Fibroblast of mammary gland (primary cell): ENCODE measurements around the gene MYCT1.
A peak's percentile ranks its signal among the peaks of the same experiment; 100 is the strongest.

Source experiments
- DNase-seq: peaks from one replicate; pipeline ENCODE4 v3.0.0-alpha.2; 2010; ENCODE audit warnings: low read depth
- H3K4me3 ChIP-seq: 2 replicates; pipeline ENCODE4 v1.5.1; 2011; ENCODE audit warnings: low read depth, mild to moderate bottlenecking, low read length, moderate library complexity; ENCODE audit not compliant: control insufficient read depth
- CTCF ChIP-seq: conservative IDR thresholded peaks from 2 replicates; pipeline ENCODE4 v1.5.1; 2011; ENCODE audit warnings: low read depth, low read length, inconsistent platforms; ENCODE audit not compliant: control insufficient read depth, insufficient read depth

MYCT1 gene

GRCh38 chr6:152736687-152737273 is 39.1 kb downstream of the MYCT1 start:
- no peak for TF ChIP-seq CTCF
- DNase-seq, result no peak
- H3K4me3 ChIP-seq, result no peak overlapping the region

DNA sequence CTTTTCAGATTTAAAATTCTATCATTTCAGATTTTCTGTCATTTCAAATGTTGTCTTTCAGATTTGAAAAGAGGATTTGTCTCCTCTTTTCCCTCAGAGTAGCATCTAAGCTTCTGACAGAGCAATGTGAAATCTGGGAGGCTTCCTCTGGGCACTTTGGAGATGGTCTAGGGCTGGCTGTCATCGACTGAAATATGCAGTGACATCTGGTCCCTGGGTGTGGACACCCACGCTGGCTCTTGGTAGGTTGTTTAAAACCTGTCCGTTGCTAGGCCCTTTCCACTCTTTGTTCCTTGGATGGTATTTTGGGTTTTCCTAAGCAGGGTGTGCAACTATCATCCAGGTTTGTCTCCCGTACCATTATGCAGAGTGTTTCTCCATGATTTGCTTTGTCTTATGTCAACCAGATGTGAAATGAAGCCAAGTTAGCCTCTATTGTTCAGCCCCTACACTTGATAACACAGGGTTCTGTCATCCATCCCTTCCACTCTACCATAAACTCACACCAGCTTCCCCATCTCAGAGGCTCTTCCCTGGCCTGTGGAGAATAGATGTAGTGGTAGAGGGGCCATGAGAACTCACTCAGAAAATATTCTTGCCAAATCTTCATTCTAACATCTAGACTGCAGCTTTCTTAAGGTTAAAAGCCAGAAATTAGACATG is 47.9 kb downstream of the MYCT1 start:
- DNase-seq, result no peak
- no peak overlapping the region for H3K4me3 ChIP-seq
- no peak for TF ChIP-seq CTCF

DNA sequence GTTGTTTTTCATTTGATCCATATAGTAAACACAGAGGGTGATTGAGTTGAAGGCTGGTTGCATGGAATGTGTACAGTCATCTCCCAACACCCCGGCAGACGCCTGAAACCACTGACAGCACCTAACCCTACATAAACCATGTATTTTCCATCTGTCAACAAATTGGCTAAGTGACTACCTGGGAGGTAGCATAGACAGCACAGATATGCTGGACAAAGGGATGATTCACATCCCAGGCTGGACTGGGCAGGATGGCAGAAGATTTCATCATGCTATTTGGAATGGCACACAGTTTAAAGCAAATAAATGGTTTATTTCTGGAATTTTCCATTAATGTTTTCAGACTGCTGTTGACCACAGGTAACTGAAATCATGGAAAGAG is 48.5 kb downstream of the MYCT1 start:
- DNase-seq, result peak; percentile 20
- no peak for TF ChIP-seq CTCF

DNA sequence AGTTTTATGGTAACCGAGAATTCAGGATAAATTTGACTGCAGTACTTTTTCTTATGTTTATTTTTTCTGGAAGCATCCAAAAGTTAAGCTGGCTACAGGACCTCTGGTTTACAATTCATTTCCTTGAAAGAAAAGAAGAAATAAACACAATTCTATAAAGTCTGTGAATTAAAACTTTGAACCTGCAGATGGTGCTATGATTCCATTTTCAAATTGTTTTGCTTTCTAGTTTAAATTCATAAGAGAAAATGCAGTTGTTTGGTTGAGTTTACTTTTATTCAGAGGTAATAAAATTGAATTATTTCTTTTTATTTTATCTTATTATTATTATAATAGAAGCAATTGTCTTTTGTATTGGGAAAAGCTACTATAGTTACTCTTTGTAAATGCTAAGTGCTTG is 51.1 kb downstream of the MYCT1 start:
- DNase-seq, result peak; percentile 29
- no peak overlapping the region for H3K4me3 ChIP-seq
- peak; percentile 22 for TF ChIP-seq CTCF

More for the DNA sequence above, 48.5 kb downstream of the MYCT1 start:
- H3K4me3 ChIP-seq, result no peak overlapping the region

- H3K4me3 ChIP-seq, result no peak overlapping the region
- no peak for DNase-seq
- TF ChIP-seq CTCF, result no peak
Observed at GRCh38 chr6:152749336-152749735, 51.6 kb downstream of the MYCT1 start.

- DNase-seq, result peak; percentile 36
- H3K4me3 ChIP-seq, result no peak within 1 kb of the TSS
- TF ChIP-seq CTCF, result no peak
Observed at GRCh38 chr6:152750694-152751093, 53.0 kb downstream of the MYCT1 start, which contains the start of gene VIP. VIP (plus strand) TSS chr6:152750797; CDS start chr6:152752178, 1,381 bp downstream.
